CD14-positive monocyte (primary cell): Measurements from ENCODE around the gene MYH8. TPM values are rescaled to one million over a fixed set of nuclear protein-coding genes. Genes with fewer than 3 reads are reported as not detected.

Experiments
- DNase-seq, 3 donors: peaks; one replicate each; pipeline ENCODE4 v3.0.0-alpha.2; 2011 to 2022
- H2AFZ ChIP-seq: 2 replicates; pipeline ENCODE4 v1.6.0; 2012; ENCODE audit warnings: mild to moderate bottlenecking, low read depth, low read length, inconsistent platforms; ENCODE audit not compliant: insufficient read depth, poor library complexity, severe bottlenecking
- H3K27ac ChIP-seq, 2 donors: 1 replicate in 1 of 2; 2 replicates in 1 of 2; pipeline ENCODE4 v1.5.1; 2012 to 2013; ENCODE audit warnings: low read length in 2 of 2, control low read depth in 1 of 2, inconsistent platforms in 1 of 2, low read depth in 1 of 2, mild to moderate bottlenecking in 1 of 2
- H3K27me3 ChIP-seq, 2 donors: one replicate each; pipeline versions ENCODE4 v1.6.0 to v1.6.1; 2011 to 2013; ENCODE audit warnings: low read length in 2 of 2; ENCODE audit not compliant: control insufficient read depth in 2 of 2, insufficient read depth in 2 of 2
- H3K36me3 ChIP-seq, 2 donors: replicated peaks in 1 of 2; 1 replicate in 1 of 2; 2 replicates in 1 of 2; pipeline versions ENCODE4 v1.5.1 to v1.6.1; 2012 to 2013; ENCODE audit warnings: low read length in 2 of 2, control low read depth in 1 of 2, inconsistent platforms in 1 of 2, mild to moderate bottlenecking in 1 of 2; ENCODE audit not compliant: insufficient read depth in 2 of 2, control insufficient read depth in 1 of 2
- H3K4me1 ChIP-seq, 2 donors: 1 replicate in 1 of 2; 2 replicates in 1 of 2; pipeline versions ENCODE4 v1.5.1 to v1.6.1; 2012 to 2013; ENCODE audit warnings: low read length in 2 of 2, control low read depth in 1 of 2, inconsistent platforms in 1 of 2, mild to moderate bottlenecking in 1 of 2, moderate library complexity in 1 of 2; ENCODE audit not compliant: insufficient read depth in 2 of 2, control insufficient read depth in 1 of 2
- H3K4me2 ChIP-seq: replicated peaks from 2 replicates; pipeline ENCODE3; 2012; ENCODE audit warnings: low read length, moderate library complexity, mild to moderate bottlenecking; ENCODE audit not compliant: poor library complexity, severe bottlenecking; ENCODE audit errors: extremely low read depth
- H3K4me3 ChIP-seq, 3 experiments: fragments of 200-600 bp in 1 of 3; sonication (generic) in 1 of 3; replicated peaks in 1 of 3; 1 replicate in 2 of 3; 2 replicates in 1 of 3; pipeline ENCODE4 v1.5.1; 2011 to 2013; ENCODE audit warnings: low read length in 3 of 3, mild to moderate bottlenecking in 3 of 3, control low read depth in 2 of 3, low read depth in 2 of 3, inconsistent platforms in 1 of 3, moderate library complexity in 1 of 3
- H3K79me2 ChIP-seq: 2 replicates; pipeline ENCODE4 v1.6.0; 2012; ENCODE audit warnings: mild to moderate bottlenecking, control low read depth, inconsistent platforms, low read length, moderate library complexity; ENCODE audit not compliant: insufficient read depth
- H3K9ac ChIP-seq: 2 replicates; pipeline ENCODE4 v1.6.0; 2017; ENCODE audit warnings: low read length, mild to moderate bottlenecking; ENCODE audit not compliant: insufficient read depth, poor library complexity, severe bottlenecking
- H3K9me3 ChIP-seq, 2 donors: replicated peaks in 1 of 2; 1 replicate in 1 of 2; 2 replicates in 1 of 2; pipeline versions ENCODE4 v1.5.1 to v1.6.1; 2012 to 2013; ENCODE audit warnings: low read length in 2 of 2, control low read depth in 1 of 2; ENCODE audit not compliant: control insufficient read depth in 1 of 2, insufficient read depth in 1 of 2
- H4K20me1 ChIP-seq: 2 replicates; pipeline ENCODE4 v1.6.0; 2012; ENCODE audit warnings: mild to moderate bottlenecking, low read length, control low read depth, moderate library complexity; ENCODE audit not compliant: insufficient read depth
- H3K27ac Mint-ChIP-seq, 7 donors: one replicate each; pipeline ENCODE4 v1.8.0; 2020; ENCODE audit warnings: mild to moderate bottlenecking in 7 of 7, mixed read lengths in 7 of 7, moderate library complexity in 6 of 7, inconsistent platforms in 2 of 7
- H3K27me3 Mint-ChIP-seq, 3 donors: one replicate each; pipeline ENCODE4 v1.8.0; 2021 to 2022; ENCODE audit warnings: low read depth in 3 of 3, mild to moderate bottlenecking in 3 of 3, mixed read lengths in 3 of 3, moderate library complexity in 3 of 3, inconsistent platforms in 1 of 3
- H3K36me3 Mint-ChIP-seq, 2 donors: one replicate each; pipeline ENCODE4 v1.8.0; 2020; ENCODE audit warnings: mixed read lengths in 2 of 2, inconsistent platforms in 1 of 2, mild to moderate bottlenecking in 1 of 2
- H3K4me1 Mint-ChIP-seq: one replicate; pipeline ENCODE4 v1.8.0; 2020; ENCODE audit warnings: mild to moderate bottlenecking, mixed read lengths
- H3K4me3 Mint-ChIP-seq, 2 donors: one replicate each; pipeline ENCODE4 v1.8.0; 2020; ENCODE audit warnings: mild to moderate bottlenecking in 2 of 2, mixed read lengths in 2 of 2, moderate library complexity in 1 of 2
- H3K9me3 Mint-ChIP-seq, 7 donors: one replicate each; pipeline ENCODE4 v1.8.0; 2020 to 2022; ENCODE audit warnings: mixed read lengths in 7 of 7, mild to moderate bottlenecking in 6 of 7, moderate library complexity in 6 of 7, inconsistent platforms in 2 of 7
- WGBS: methylation state at CpG from one replicate; pipeline ENCODE4 v1.1.5; 2013; ENCODE audit warnings: missing lambda C conversion rate; ENCODE audit not compliant: insufficient coverage; 5-methylcytosine and 5-hydroxymethylcytosine counted together
- intact Hi-C, 2 donors: fragments of 100-400 bp; cut with micrococcal nuclease; formaldehyde crosslinking; loops; one replicate each; pipeline versions ENCODE4 v1.15.0 to v1.15.1; 2023
- polyA plus RNA-seq, 3 donors: library from polyadenylated mRNA; depleted of rRNA in 1 of 3; unstranded in 2 of 3; stranded (reverse) in 1 of 3; fragments of 300-500 nt in 2 of 3; fragments of >200 nt in 1 of 3; fragmentation: Illumina TruSeq in 2 of 3; gene quantifications; 1 replicate in 2 of 3; 2 replicates in 1 of 3; pipeline ENCODE4 v1.2.3, GENCODE V29; 2012 to 2021
- TF ChIP-seq, protein P1 (sequence below): fragments of 200-600 bp; IDR thresholded peaks from one replicate; pipeline ENCODE4 v1.8.0; 2022; ENCODE audit warnings: antibody characterized with exemption, mild to moderate bottlenecking

The MYH8 gene
- polyA plus RNA-seq, 3 donors: not detected

DNA sequence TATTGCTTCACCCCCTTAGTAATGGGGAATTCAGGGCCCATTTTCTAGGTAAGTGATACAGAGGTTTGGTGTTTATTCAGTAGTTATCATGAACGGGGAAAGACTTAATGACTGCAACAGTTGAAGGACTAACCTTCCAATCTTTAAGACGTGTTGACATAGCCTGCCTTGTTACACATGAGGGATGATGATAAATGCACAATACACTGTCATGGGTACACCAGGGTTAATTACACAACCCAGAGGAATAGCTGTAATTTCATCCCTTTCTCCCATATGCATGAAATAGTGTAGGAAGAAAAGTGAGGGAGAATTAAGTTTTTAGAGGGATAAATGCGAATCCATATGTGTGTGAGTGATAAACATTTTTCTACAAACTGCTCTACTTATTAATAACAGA is 37.0 kb upstream of the MYH8 start:
- Histone ChIP-seq H3K4me2 (no peak overlapping the region), H3K4me3 (no peak overlapping the region), H3K4me1 (no peaks in the 10 kb centered on the region), H3K27me3 (peaks cover 0 to 2% of the 10 kb centered on the region in 2 donors), H3K27ac (no peak overlapping the region), H2AFZ (no peak overlapping the region), H3K79me2 (no peaks in the 10 kb centered on the region), H3K9me3 (no peaks in the 10 kb centered on the region), H3K9ac (no peak overlapping the region), H3K36me3 (no peaks in the 10 kb centered on the region), H4K20me1 (no peaks in the 10 kb centered on the region)
- Mint-ChIP-seq H3K36me3 (no peaks in the 10 kb centered on the region), H3K27me3 (peaks cover 2 to 10% (median 4%) of the 10 kb centered on the region in 3 donors), H3K4me1 (no peaks in the 10 kb centered on the region), H3K27ac (no peak overlapping the region), H3K4me3 (no peak overlapping the region), H3K9me3 (peaks cover 0 to 3% (median 0%) of the 10 kb centered on the region in 7 donors)
- TF ChIP-seq, protein P1, sequence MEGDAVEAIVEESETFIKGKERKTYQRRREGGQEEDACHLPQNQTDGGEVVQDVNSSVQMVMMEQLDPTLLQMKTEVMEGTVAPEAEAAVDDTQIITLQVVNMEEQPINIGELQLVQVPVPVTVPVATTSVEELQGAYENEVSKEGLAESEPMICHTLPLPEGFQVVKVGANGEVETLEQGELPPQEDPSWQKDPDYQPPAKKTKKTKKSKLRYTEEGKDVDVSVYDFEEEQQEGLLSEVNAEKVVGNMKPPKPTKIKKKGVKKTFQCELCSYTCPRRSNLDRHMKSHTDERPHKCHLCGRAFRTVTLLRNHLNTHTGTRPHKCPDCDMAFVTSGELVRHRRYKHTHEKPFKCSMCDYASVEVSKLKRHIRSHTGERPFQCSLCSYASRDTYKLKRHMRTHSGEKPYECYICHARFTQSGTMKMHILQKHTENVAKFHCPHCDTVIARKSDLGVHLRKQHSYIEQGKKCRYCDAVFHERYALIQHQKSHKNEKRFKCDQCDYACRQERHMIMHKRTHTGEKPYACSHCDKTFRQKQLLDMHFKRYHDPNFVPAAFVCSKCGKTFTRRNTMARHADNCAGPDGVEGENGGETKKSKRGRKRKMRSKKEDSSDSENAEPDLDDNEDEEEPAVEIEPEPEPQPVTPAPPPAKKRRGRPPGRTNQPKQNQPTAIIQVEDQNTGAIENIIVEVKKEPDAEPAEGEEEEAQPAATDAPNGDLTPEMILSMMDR: no peak
- intact Hi-C loops: no loop called here
- 100% methylated on average over 1 of the region's 3 CpGs for whole genome bisulfite sequencing
- DNase-seq: no peak

DNA sequence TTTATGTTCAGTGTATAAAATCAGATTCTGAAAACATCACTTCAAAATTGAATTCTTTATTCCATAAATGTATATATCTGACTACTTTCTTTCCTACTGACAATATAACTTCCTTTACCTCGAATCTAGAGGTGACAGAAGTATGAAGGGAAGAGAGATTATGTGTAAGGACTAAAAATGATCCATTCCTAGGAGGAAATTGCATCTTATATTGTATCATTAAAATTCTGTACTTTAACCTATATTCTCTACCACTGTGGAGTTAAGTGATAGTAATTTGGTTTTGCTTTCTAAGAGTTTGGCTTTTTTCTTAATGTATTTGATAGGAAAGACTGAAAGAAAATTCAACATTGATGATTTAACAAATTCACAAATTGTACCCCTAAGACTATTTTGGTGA is 36.2 kb upstream of the MYH8 start:
- H3K9me3 ChIP-seq: no peaks in the 10 kb centered on the region
- H3K27ac ChIP-seq: no peak overlapping the region
- H3K4me3 ChIP-seq: no peak overlapping the region
- WGBS: no CpG with 5 or more reads among the region's 1 CpG
- no peak for DNase-seq
- H3K36me3 ChIP-seq: no peaks in the 10 kb centered on the region
- no peak overlapping the region for H3K4me3 Mint-ChIP-seq
- H3K9ac ChIP-seq: no peak overlapping the region
- no peak overlapping the region for H3K4me2 ChIP-seq
- H3K27me3 ChIP-seq: peaks cover 0 to 2% of the 10 kb centered on the region in 2 donors
- no peak overlapping the region for H2AFZ ChIP-seq
- peaks cover 0 to 3% (median 0%) of the 10 kb centered on the region in 7 donors for H3K9me3 Mint-ChIP-seq
- TF ChIP-seq, protein P1: no peak
- H3K4me1 Mint-ChIP-seq: no peaks in the 10 kb centered on the region
- H3K36me3 Mint-ChIP-seq: no peaks in the 10 kb centered on the region
- H3K79me2 ChIP-seq: no peaks in the 10 kb centered on the region
- H3K4me1 ChIP-seq: no peaks in the 10 kb centered on the region
- intact Hi-C loops: no loop called here
- H3K27ac Mint-ChIP-seq: no peak overlapping the region
- H3K27me3 Mint-ChIP-seq: peaks cover 6 to 10% (median 7%) of the 10 kb centered on the region in 3 donors
- H4K20me1 ChIP-seq: no peaks in the 10 kb centered on the region
